ENCODE measurements around the gene PLXNA2. TPM values are rescaled to one million over a fixed set of nuclear protein-coding genes. Genes with fewer than 3 reads are reported as not detected.

PLXNA2 gene
- total RNA-seq, 1 experiment from 2014 or later: 8.7 TPM

GRCh38 chr1:208136459-208137182 lies 107.6 kb downstream of the PLXNA2 start:
- H3K4me1 ChIP-seq (replicated peaks): peaks cover 40% of the 10 kb centered on the region
- peaks cover 28% of the 10 kb centered on the region; the same call in 1 of the 2 replicates for H3K36me3 ChIP-seq
- no peaks in the 10 kb centered on the region for H3K9me3 ChIP-seq (replicated peaks)
- peak; percentile 65 to 69 for DNase-seq (ENCODE audit: low read depth in 1 of 2, low spot score in 2 of 2)
- H3K27me3 ChIP-seq (replicated peaks): no peaks in the 10 kb centered on the region
- H3K27ac ChIP-seq: peak overlapping the region; percentile 43
- no peak overlapping the region for H3K4me3 ChIP-seq

- Histone ChIP-seq H3K4me1 (replicated peaks) (peaks cover 40% of the 10 kb centered on the region), H3K4me3 (no peak overlapping the region), H3K27ac (no peak overlapping the region), H3K9me3 (replicated peaks) (no peaks in the 10 kb centered on the region), H3K27me3 (replicated peaks) (no peaks in the 10 kb centered on the region), H3K36me3 (peaks cover 24% of the 10 kb centered on the region; the same call in 1 of the 2 replicates)
- DNase-seq (ENCODE audit: low read depth in 1 of 2, low spot score in 2 of 2): no peak
Observed at GRCh38 chr1:208135354-208135753, 108.8 kb downstream of the PLXNA2 start.

DNA sequence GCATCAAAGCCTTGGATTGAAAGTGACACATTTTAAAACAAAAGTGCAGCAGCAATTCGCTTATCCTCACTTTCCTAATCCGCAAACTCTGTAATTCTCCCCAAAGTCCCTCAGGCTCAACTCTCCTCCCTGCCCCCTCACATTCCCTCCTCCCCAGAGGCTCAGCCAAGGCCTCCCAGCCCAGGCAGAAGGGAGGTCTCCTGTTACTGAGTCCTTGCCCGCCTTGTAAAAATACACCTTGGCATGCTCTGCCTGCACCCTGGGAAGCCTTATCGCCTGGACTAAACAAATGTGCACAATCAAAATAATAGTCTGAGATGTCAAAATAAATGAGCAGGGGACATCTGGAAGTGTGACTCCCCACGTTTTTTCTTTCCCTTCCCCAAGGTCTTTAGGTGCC lies 109.7 kb downstream of the PLXNA2 start:
- H3K4me1 ChIP-seq (replicated peaks): peaks cover 40% of the 10 kb centered on the region
- no peak for DNase-seq (ENCODE audit: low read depth in 1 of 2, low spot score in 2 of 2)
- H3K27ac ChIP-seq: no peak overlapping the region

DNA sequence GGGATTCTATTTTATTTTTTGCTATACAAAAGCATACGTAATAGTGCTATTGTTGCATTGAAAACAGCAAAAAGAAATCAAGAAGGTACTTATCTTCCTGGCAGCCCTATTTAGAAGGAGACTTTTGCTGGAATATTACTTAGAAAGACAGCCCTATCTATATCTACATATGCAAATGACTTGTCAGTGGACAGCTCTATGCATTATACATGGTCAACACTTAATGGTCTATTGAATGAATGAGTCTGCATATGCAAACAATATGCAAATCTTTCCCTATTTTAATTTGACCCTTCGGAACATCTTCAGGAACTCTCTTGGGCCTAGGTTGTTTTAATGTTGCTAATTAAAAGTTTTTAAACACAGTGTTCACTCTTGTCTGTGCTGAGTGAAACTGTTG lies 110.8 kb downstream of the PLXNA2 start:
- no peak for DNase-seq (ENCODE audit: low read depth in 1 of 2, low spot score in 2 of 2)
- H3K4me1 ChIP-seq (replicated peaks): peaks cover 40% of the 10 kb centered on the region
- no peaks in the 10 kb centered on the region for H3K9me3 ChIP-seq (replicated peaks)
- H3K4me3 ChIP-seq: no peak overlapping the region
- 0 out of 2 replicates have a peak, but pooled peaks cover 16% of the 10 kb centered on the region for H3K36me3 ChIP-seq
- H3K27ac ChIP-seq: no peak overlapping the region
- H3K27me3 ChIP-seq (replicated peaks): no peaks in the 10 kb centered on the region

More for the DNA sequence above, 109.7 kb downstream of the PLXNA2 start:
- H3K27me3 ChIP-seq (replicated peaks): no peaks in the 10 kb centered on the region
- no peak overlapping the region for H3K4me3 ChIP-seq
- H3K9me3 ChIP-seq (replicated peaks): no peaks in the 10 kb centered on the region
- peaks cover 23% of the 10 kb centered on the region; the same call in 1 of the 2 replicates for H3K36me3 ChIP-seq

GRCh38 chr1:208132287-208132882 lies 111.8 kb downstream of the PLXNA2 start:
- Histone ChIP-seq H3K4me1 (replicated peaks) (peaks cover 39% of the 10 kb centered on the region), H3K27ac (no peak overlapping the region), H3K36me3 (0 out of 2 replicates have a peak, but pooled peaks cover 11% of the 10 kb centered on the region), H3K4me3 (no peak overlapping the region), H3K27me3 (replicated peaks) (no peaks in the 10 kb centered on the region), H3K9me3 (replicated peaks) (no peaks in the 10 kb centered on the region)
- DNase-seq (ENCODE audit: low read depth in 1 of 2, low spot score in 2 of 2): peak; percentile 71 to 83

DNA sequence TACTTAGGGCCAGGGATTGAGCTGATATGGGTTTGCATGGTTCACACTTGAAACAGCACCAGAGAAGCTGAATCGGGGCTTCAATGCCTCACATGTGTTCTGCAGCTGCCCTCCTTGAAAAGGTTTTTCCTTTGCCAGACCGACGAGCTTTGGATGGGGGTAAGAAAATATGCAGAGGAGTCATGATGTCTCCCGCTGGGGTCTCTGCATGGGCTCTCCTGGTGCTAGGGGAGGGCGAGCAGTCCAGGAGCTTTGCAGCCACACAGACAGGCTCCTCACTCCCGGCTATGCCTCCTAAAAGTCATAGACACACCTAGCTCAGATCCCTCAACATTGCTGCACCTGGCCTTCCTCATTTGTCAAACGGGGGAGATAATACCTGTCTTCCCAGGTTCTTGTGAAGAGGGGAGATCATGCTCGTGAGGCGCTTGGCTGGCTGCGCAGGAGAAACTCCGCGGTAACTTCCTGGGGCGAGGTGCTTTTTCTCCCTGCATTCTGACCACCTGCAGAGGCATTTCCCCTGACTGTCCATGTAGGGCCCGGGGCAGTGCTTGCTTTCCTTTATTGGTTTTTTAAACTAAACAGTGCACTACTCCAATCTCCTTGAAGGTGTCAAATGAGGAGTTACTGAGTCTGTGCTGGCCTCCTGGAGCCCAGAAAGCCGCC lies 112.4 kb downstream of the PLXNA2 start:
- no peak overlapping the region for H3K27ac ChIP-seq
- H3K27me3 ChIP-seq (replicated peaks): no peaks in the 10 kb centered on the region
- no peak for DNase-seq (ENCODE audit: low read depth in 1 of 2, low spot score in 2 of 2)
- no peak overlapping the region for H3K4me3 ChIP-seq
- 0 out of 2 replicates have a peak, but pooled peaks cover 6% of the 10 kb centered on the region for H3K36me3 ChIP-seq
- no peaks in the 10 kb centered on the region for H3K9me3 ChIP-seq (replicated peaks)
- peaks cover 33% of the 10 kb centered on the region for H3K4me1 ChIP-seq (replicated peaks)

DNA sequence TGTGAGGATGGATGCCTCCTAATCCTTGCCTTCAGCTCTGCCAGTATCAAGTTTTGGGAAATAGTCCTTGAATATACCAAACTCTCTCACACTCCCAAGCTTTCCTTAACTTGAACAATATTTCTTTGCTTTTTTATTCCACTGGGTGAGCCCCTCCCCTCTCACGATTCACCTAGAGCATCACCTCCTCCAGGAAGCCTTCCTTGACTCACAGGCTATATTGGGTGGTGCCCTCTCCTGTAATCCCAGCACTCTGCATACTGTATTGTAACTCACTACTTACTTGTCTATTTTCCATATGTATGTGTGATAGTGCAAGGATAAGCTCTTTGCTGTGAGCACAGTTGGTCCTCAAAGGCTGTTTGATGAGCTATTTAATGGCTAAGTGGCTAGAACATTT lies 114.7 kb downstream of the PLXNA2 start:
- Histone ChIP-seq H3K27ac (no peak overlapping the region), H3K4me1 (replicated peaks) (peaks cover 10% of the 10 kb centered on the region), H3K4me3 (no peak overlapping the region), H3K9me3 (replicated peaks) (no peaks in the 10 kb centered on the region), H3K36me3 (0 out of 2 replicates have a peak, but pooled peaks cover 5% of the 10 kb centered on the region), H3K27me3 (replicated peaks) (no peaks in the 10 kb centered on the region)
- DNase-seq (ENCODE audit: low read depth in 1 of 2, low spot score in 2 of 2): no peak

- Histone ChIP-seq H3K4me3 (no peak overlapping the region), H3K27ac (no peak overlapping the region), H3K9me3 (replicated peaks) (no peaks in the 10 kb centered on the region), H3K4me1 (replicated peaks) (peaks cover 7% of the 10 kb centered on the region), H3K36me3 (0 out of 2 replicates have a peak, but pooled peaks cover 8% of the 10 kb centered on the region), H3K27me3 (replicated peaks) (no peaks in the 10 kb centered on the region)
- DNase-seq (ENCODE audit: low read depth in 1 of 2, low spot score in 2 of 2): no peak
Observed at GRCh38 chr1:208129060-208129459, 115.1 kb downstream of the PLXNA2 start.

- Histone ChIP-seq H3K27me3 (replicated peaks) (no peaks in the 10 kb centered on the region), H3K36me3 (0 out of 2 replicates have a peak, but pooled peaks cover 7% of the 10 kb centered on the region), H3K9me3 (replicated peaks) (no peaks in the 10 kb centered on the region), H3K27ac (no peak overlapping the region), H3K4me3 (no peak overlapping the region), H3K4me1 (replicated peaks) (peaks cover 7% of the 10 kb centered on the region)
- DNase-seq (ENCODE audit: low read depth in 1 of 2, low spot score in 2 of 2): no peak
Observed at GRCh38 chr1:208127792-208128529, 116.2 kb downstream of the PLXNA2 start.

DNA sequence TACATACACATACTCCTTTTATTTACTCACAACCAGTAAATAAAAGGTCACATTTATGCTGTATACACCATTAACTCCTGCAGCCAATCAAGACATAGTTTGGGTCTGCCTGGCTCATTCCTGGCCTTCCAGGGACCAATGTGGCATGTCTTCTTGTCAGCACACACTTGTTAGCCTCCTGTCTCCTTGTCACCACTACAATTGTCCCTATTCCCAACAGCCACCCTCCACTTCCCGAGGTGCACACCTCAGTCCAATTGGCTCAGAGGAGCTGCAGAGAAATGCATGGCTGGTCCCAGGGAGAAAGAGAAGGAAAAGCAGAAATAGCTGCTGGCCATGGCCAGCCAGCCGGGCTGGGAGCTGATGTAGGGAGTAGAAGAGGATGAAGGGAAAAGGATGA lies 116.9 kb downstream of the PLXNA2 start:
- no peak for DNase-seq (ENCODE audit: low read depth in 1 of 2, low spot score in 2 of 2)
- Histone ChIP-seq H3K36me3 (0 out of 2 replicates have a peak, but pooled peaks cover 7% of the 10 kb centered on the region), H3K4me3 (no peak overlapping the region), H3K27me3 (replicated peaks) (no peaks in the 10 kb centered on the region), H3K9me3 (replicated peaks) (no peaks in the 10 kb centered on the region), H3K27ac (no peak overlapping the region), H3K4me1 (replicated peaks) (peaks cover 3% of the 10 kb centered on the region)

DNA sequence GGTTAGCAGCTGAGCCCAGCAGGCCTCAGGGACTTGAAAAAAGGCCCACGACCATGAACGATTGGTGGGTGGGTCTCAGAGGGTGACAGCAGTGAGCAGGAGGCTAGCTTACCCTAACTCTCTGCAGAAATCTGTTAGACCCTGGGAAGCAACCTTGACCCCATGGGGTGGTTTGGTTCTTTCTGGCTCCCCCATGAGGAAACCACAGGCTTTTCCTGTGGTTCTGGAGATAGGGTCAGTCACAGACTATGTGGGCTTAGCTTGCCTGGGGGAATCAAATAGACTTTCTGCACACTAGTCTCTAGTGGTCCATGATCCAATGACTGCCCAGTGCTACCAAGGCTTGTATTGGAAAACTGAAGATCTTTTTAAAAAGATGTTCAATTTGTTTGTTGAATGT lies 118.1 kb downstream of the PLXNA2 start:
- Histone ChIP-seq H3K9me3 (replicated peaks) (no peaks in the 10 kb centered on the region), H3K27me3 (replicated peaks) (no peaks in the 10 kb centered on the region), H3K4me1 (replicated peaks) (no peaks in the 10 kb centered on the region), H3K4me3 (no peak overlapping the region), H3K27ac (no peak overlapping the region), H3K36me3 (peaks cover 7% of the 10 kb centered on the region; the same call in 1 of the 2 replicates)
- no peak for DNase-seq (ENCODE audit: low read depth in 1 of 2, low spot score in 2 of 2)

DNA sequence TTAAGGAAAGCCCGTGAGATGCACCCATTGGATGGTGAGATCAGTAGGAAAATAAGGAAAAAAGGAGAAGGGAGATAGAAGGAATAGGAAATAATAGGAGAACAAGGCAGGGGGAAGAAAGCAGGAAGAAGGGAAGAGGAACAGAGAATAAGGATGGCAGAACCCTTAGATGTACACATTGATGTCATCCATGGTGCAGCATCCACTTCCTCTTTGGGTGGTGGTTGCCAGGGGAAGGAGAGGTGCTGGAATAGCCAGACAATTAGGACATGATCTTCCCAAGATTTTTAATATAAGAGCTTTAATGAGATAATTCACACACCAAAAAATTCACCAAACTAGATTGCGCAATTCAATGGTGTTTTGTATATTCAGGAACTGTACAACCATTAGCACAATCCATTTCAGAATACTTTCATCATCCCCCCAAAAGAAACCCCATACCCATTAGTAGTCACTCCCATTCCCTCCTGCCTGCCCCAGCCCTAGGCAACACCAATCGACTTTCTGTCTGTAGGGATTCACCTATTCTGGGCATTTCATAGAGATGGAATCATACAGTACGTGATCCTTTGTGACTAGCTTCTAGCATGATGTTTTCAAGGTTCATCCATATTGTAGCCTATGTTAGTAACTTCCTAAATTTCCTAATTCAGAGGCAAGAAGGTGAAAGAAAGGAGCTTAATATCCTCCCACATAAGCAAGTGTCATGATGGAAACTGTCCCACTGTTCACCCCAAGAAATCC lies 121.4 kb downstream of the PLXNA2 start:
- no peaks in the 10 kb centered on the region for H3K9me3 ChIP-seq (replicated peaks)
- peaks cover 11% of the 10 kb centered on the region for H3K4me1 ChIP-seq (replicated peaks)
- no peak overlapping the region for H3K4me3 ChIP-seq
- H3K36me3 ChIP-seq: peaks cover 5% of the 10 kb centered on the region; the same call in 1 of the 2 replicates
- no peaks in the 10 kb centered on the region for H3K27me3 ChIP-seq (replicated peaks)
- no peak for DNase-seq (ENCODE audit: low read depth in 1 of 2, low spot score in 2 of 2)
- H3K27ac ChIP-seq: no peak overlapping the region

Measured in SJSA1 (cell line).